ENCODE measurements around the gene USH1C.

Gene USH1C

GRCh38 chr11:17472467-17472866 is 71.7 kb downstream of the USH1C start:
- no peak for DNase-seq (ENCODE audit: low read depth, low spot score)

- no peak for DNase-seq (ENCODE audit: low read depth, low spot score)
Observed at GRCh38 chr11:17471501-17471900, 72.7 kb downstream of the USH1C start.

GRCh38 chr11:17469998-17470397 is 74.2 kb downstream of the USH1C start:
- DNase-seq (ENCODE audit: low read depth, low spot score), result no peak

- DNase-seq (ENCODE audit: low read depth, low spot score), result no peak
Observed at GRCh38 chr11:17468122-17468521, 76.1 kb downstream of the USH1C start.

GRCh38 chr11:17463546-17464174 is 80.6 kb downstream of the USH1C start:
- DNase-seq (ENCODE audit: low read depth, low spot score), result no peak

GRCh38 chr11:17462940-17463339 is 81.3 kb downstream of the USH1C start:
- no peak for DNase-seq (ENCODE audit: low read depth, low spot score)

- DNase-seq (ENCODE audit: low read depth, low spot score), result no peak
Observed at GRCh38 chr11:17460406-17460805, 83.8 kb downstream of the USH1C start.

- no peak for DNase-seq (ENCODE audit: low read depth, low spot score)
Observed at GRCh38 chr11:17459236-17459896, 84.8 kb downstream of the USH1C start.

GRCh38 chr11:17458268-17458667 is 85.9 kb downstream of the USH1C start:
- no peak for DNase-seq (ENCODE audit: low read depth, low spot score)

- no peak for DNase-seq (ENCODE audit: low read depth, low spot score)
Observed at GRCh38 chr11:17457396-17458173, 86.6 kb downstream of the USH1C start.

- DNase-seq (ENCODE audit: low read depth, low spot score), result no peak
Observed at GRCh38 chr11:17452668-17453067, 91.5 kb downstream of the USH1C start.

- no peak for DNase-seq (ENCODE audit: low read depth, low spot score)
Observed at GRCh38 chr11:17449158-17449557, 95.1 kb downstream of the USH1C start.

GRCh38 chr11:17446482-17446881 is 97.7 kb downstream of the USH1C start:
- DNase-seq (ENCODE audit: low read depth, low spot score), result no peak

- DNase-seq (ENCODE audit: low read depth, low spot score), result no peak
Observed at GRCh38 chr11:17445240-17445795, 98.9 kb downstream of the USH1C start.

- no peak for DNase-seq (ENCODE audit: low read depth, low spot score)
Observed at GRCh38 chr11:17443926-17444690, 100.1 kb downstream of the USH1C start.

All from astrocyte of the hippocampus (primary cell).